HCT116 (cell line): ENCODE results near the gene FECH. TPM values are rescaled to one million over a fixed set of nuclear protein-coding genes. Genes with fewer than 3 reads are reported as not detected.

ENCODE experiments used
- ATAC-seq: fragments of 200-7000 bp; cut with Tn5 transposase; 2 replicates; pipeline ENCODE4 v1.9.1; 2020; ENCODE audit warnings: mild to moderate bottlenecking, moderate library complexity
- BruUV-seq: library from RNA; stranded (reverse); fragments of 400-500 nt; replicated peaks from 2 replicates; lab custom pipeline; 2021; lab: Mats Ljungman, UMichigan
- CTCF ChIA-PET: fragments of 300-600 bp; sonication (Branson Sonifier 250); formaldehyde crosslinking; loops from one replicate; lab custom pipeline; 2021; ENCODE audit warnings: antibody characterized with exemption; lab: Charles Lee
- POLR2A ChIA-PET: fragments of 300-600, 350-600 bp; sonication (Branson Sonifier 250); formaldehyde crosslinking; loops from one replicate; lab custom pipeline; 2021; ENCODE audit warnings: antibody characterized with exemption; lab: Charles Lee
- RAD21 ChIA-PET, 2 experiments: fragments of 300-600 bp; sonication (Branson Sonifier 250); formaldehyde crosslinking; loops; one replicate each; lab custom pipeline; 2023; ENCODE audit warnings: low total read pairs in 2 of 2; ENCODE audit not compliant: uncharacterized antibody in 2 of 2, unreplicated experiment in 2 of 2, low non-redundant PET in 1 of 2; lab: Charles Lee
- DNase-seq: peaks from one replicate; pipeline ENCODE4 v3.0.0-alpha.2; 2010; ENCODE audit warnings: low read depth, low spot score
- H2AFZ ChIP-seq: fragments of 200-600 bp; shearing (Covaris generic), sonication (generic); 2 replicates; pipeline ENCODE4 v1.6.1; 2017; ENCODE audit warnings: low read depth, mixed run types, mixed read lengths, antibody characterized with exemption, low read length; ENCODE audit not compliant: poor library complexity, severe bottlenecking
- H3K27ac ChIP-seq: 2 replicates; pipeline ENCODE4 v1.5.1; 2012; ENCODE audit warnings: low read depth, low read length
- H3K27me3 ChIP-seq: fragments of 200-600 bp; sonication (generic); 2 replicates; pipeline ENCODE4 v1.6.1; 2016; ENCODE audit warnings: mixed run types, low read length, mixed read lengths; ENCODE audit not compliant: insufficient read depth
- H3K36me3 ChIP-seq, 2 experiments: fragments of 200-500 bp in 1 of 2; fragments of 200-600 bp in 1 of 2; sonication (Bioruptor generic) in 1 of 2; sonication (generic) in 1 of 2; 2 replicates each; pipeline versions ENCODE4 v1.5.1 to v1.6.1; 2014 to 2016; ENCODE audit warnings: low read length in 2 of 2, inconsistent platforms in 1 of 2, mixed read lengths in 1 of 2, mixed run types in 1 of 2; ENCODE audit not compliant: insufficient read depth in 2 of 2, control insufficient read depth in 1 of 2
- H3K4me1 ChIP-seq, 2 experiments: fragments of 200-600 bp in 1 of 2; sonication (generic) in 1 of 2; 2 replicates each; pipeline versions ENCODE4 v1.5.1 to v1.6.1; 2012 to 2017; ENCODE audit warnings: low read length in 2 of 2, inconsistent platforms in 1 of 2, mild to moderate bottlenecking in 1 of 2, mixed read lengths in 1 of 2, mixed run types in 1 of 2, moderate library complexity in 1 of 2; ENCODE audit not compliant: insufficient read depth in 2 of 2, control insufficient read depth in 1 of 2
- H3K4me2 ChIP-seq: fragments of 200-600 bp; sonication (generic); 2 replicates; pipeline ENCODE4 v1.6.1; 2017; ENCODE audit warnings: mixed run types, low read length, mixed read lengths
- H3K4me3 ChIP-seq, 2 experiments: fragments of 200-600 bp in 1 of 2; sonication (generic) in 1 of 2; replicated peaks in 1 of 2; 2 replicates each; pipeline ENCODE4 v1.5.1; 2011 to 2016; ENCODE audit warnings: low read length in 2 of 2, control low read depth in 1 of 2, low read depth in 1 of 2, mild to moderate bottlenecking in 1 of 2, mixed read lengths in 1 of 2, mixed run types in 1 of 2
- H3K79me2 ChIP-seq: fragments of 200-600 bp; sonication (generic); 2 replicates; pipeline ENCODE4 v1.6.1; 2017; ENCODE audit warnings: mild to moderate bottlenecking, mixed run types, low read length, moderate library complexity, mixed read lengths; ENCODE audit not compliant: insufficient read depth
- H3K9ac ChIP-seq: fragments of 200-600 bp; sonication (generic); 2 replicates; pipeline ENCODE4 v1.6.1; 2016; ENCODE audit warnings: low read length, mixed read lengths
- H3K9me2 ChIP-seq: fragments of 200-600 bp; sonication (generic), shearing (Covaris generic); 2 replicates; pipeline ENCODE4 v1.6.1; 2017; ENCODE audit warnings: mixed run types, mild to moderate bottlenecking, moderate library complexity; ENCODE audit not compliant: insufficient read depth
- H3K9me3 ChIP-seq, 2 experiments: fragments of 200-500 bp in 1 of 2; fragments of 200-600 bp in 1 of 2; sonication (Bioruptor generic) in 1 of 2; sonication (generic) in 1 of 2; 2 replicates each; pipeline ENCODE4 v1.6.1; 2014 to 2017; ENCODE audit warnings: low read length in 2 of 2, mixed read lengths in 2 of 2, inconsistent platforms in 1 of 2, low read depth in 1 of 2, mild to moderate bottlenecking in 1 of 2, mixed run types in 1 of 2, moderate library complexity in 1 of 2; ENCODE audit not compliant: control insufficient read depth in 1 of 2, insufficient read depth in 1 of 2
- H4K20me1 ChIP-seq: fragments of 200-600 bp; sonication (generic), shearing (Covaris generic); 2 replicates; pipeline ENCODE4 v1.6.1; 2017; ENCODE audit warnings: mixed run types, mild to moderate bottlenecking, moderate library complexity; ENCODE audit not compliant: insufficient read depth
- CBX3 ChIP-seq: IDR thresholded peaks from 2 replicates; pipeline ENCODE4 v1.6.1; 2012; ENCODE audit warnings: low read depth
- ELF1 ChIP-seq: IDR thresholded peaks from 2 replicates; pipeline ENCODE4 v1.6.1; 2012; ENCODE audit warnings: low read depth, borderline replicate concordance
- EZH2 ChIP-seq: fragments of 200-600 bp; sonication (generic); IDR thresholded peaks from 2 replicates; pipeline ENCODE4 v1.6.1; 2017; ENCODE audit warnings: antibody characterized with exemption, mixed run types
- EZH2phosphoT487 ChIP-seq: fragments of 200-600 bp; IDR thresholded peaks from 2 replicates; pipeline ENCODE4 v1.6.1; 2018; ENCODE audit warnings: antibody characterized with exemption, borderline replicate concordance
- FOSL1 ChIP-seq: IDR thresholded peaks from 2 replicates; pipeline ENCODE4 v1.6.1; 2012; ENCODE audit warnings: low read depth
- JUND ChIP-seq: IDR thresholded peaks from 2 replicates; pipeline ENCODE4 v1.6.1; 2012
- SP1 ChIP-seq: IDR thresholded peaks from 2 replicates; pipeline ENCODE4 v1.6.1; 2012; ENCODE audit warnings: low read depth
- ZFX ChIP-seq: fragments of 450-650 bp; IDR thresholded peaks from 2 replicates; pipeline ENCODE4 v1.6.1; 2017
- intact Hi-C: fragments of 100-400 bp; cut with micrococcal nuclease; formaldehyde crosslinking; loops from 2 replicates; pipeline ENCODE4 v1.10.0; 2022
- total RNA-seq: library from RNA; stranded (reverse); gene quantifications from one replicate; pipeline ENCODE4 v1.2.1, GENCODE V29; 2021; ENCODE audit not compliant: unreplicated experiment
- TF ChIP-seq, protein P1 (sequence below): IDR thresholded peaks from 2 replicates; pipeline ENCODE4 v1.6.1; 2012; ENCODE audit warnings: low read depth
- TF ChIP-seq, protein P2 (sequence below), 3 experiments: fragments of 200-600 bp in 1 of 3; sonication (generic) in 1 of 3; IDR thresholded peaks in 2 of 3; conservative IDR thresholded peaks in 1 of 3; 2 replicates each; pipeline ENCODE4 v1.5.1; 2012 to 2017; ENCODE audit warnings: low read depth in 2 of 3, low read length in 2 of 3, antibody characterized with exemption in 1 of 3, borderline replicate concordance in 1 of 3, control low read depth in 1 of 3, mild to moderate bottlenecking in 1 of 3, mixed read lengths in 1 of 3, mixed run types in 1 of 3, moderate library complexity in 1 of 3; ENCODE audit not compliant: insufficient read depth in 1 of 3
- TF ChIP-seq, protein P3 (sequence below): IDR thresholded peaks from 2 replicates; pipeline ENCODE4 v1.6.1; 2012
- TF ChIP-seq, protein P4 (sequence below): IDR thresholded peaks from 2 replicates; pipeline ENCODE4 v1.6.1; 2012
- TF ChIP-seq, protein P5 (sequence below): IDR thresholded peaks from 2 replicates; pipeline ENCODE4 v1.6.1; 2011; ENCODE audit warnings: mild to moderate bottlenecking, low read length, moderate library complexity; ENCODE audit not compliant: insufficient replicate concordance; ENCODE audit errors: extremely low read depth

Gene FECH
- total RNA-seq, 1 experiment from 2014 or later: 42.7 TPM

DNA sequence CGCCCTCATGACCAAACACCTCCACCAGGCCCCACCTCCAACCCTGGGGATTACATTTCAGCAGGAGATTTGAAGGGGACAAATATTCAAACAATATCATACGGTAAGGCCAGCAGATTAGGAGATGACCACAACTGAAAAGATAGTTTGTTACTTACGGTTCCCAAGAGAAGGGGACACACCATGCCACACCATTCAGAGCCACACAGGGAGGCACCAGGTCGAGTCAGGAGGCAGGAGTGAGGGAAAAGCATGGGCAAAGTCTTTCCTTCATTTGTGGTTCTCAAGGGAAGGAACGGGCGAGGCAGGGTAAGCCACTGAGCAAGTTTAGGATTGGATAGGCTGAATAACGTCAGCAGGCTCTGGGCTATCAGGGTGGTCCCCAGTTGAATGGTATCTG is 57.4 kb downstream of the FECH start:
- H3K27ac ChIP-seq: no peak overlapping the region
- H3K4me3 ChIP-seq: no peak overlapping the region
- ChIA-PET RAD21 (no interaction called here), POLR2A (no interaction called here), CTCF (no interaction called here)
- no peak for TF ChIP-seq CBX3
- TF ChIP-seq SP1: no peak
- no peak for TF ChIP-seq EZH2phosphoT487
- TF ChIP-seq, protein P1, sequence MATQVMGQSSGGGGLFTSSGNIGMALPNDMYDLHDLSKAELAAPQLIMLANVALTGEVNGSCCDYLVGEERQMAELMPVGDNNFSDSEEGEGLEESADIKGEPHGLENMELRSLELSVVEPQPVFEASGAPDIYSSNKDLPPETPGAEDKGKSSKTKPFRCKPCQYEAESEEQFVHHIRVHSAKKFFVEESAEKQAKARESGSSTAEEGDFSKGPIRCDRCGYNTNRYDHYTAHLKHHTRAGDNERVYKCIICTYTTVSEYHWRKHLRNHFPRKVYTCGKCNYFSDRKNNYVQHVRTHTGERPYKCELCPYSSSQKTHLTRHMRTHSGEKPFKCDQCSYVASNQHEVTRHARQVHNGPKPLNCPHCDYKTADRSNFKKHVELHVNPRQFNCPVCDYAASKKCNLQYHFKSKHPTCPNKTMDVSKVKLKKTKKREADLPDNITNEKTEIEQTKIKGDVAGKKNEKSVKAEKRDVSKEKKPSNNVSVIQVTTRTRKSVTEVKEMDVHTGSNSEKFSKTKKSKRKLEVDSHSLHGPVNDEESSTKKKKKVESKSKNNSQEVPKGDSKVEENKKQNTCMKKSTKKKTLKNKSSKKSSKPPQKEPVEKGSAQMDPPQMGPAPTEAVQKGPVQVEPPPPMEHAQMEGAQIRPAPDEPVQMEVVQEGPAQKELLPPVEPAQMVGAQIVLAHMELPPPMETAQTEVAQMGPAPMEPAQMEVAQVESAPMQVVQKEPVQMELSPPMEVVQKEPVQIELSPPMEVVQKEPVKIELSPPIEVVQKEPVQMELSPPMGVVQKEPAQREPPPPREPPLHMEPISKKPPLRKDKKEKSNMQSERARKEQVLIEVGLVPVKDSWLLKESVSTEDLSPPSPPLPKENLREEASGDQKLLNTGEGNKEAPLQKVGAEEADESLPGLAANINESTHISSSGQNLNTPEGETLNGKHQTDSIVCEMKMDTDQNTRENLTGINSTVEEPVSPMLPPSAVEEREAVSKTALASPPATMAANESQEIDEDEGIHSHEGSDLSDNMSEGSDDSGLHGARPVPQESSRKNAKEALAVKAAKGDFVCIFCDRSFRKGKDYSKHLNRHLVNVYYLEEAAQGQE: no peak
- no peak for TF ChIP-seq ELF1
- TF ChIP-seq FOSL1: no peak
- no peak for TF ChIP-seq JUND
- no peak for TF ChIP-seq EZH2
- TF ChIP-seq, protein P2, sequence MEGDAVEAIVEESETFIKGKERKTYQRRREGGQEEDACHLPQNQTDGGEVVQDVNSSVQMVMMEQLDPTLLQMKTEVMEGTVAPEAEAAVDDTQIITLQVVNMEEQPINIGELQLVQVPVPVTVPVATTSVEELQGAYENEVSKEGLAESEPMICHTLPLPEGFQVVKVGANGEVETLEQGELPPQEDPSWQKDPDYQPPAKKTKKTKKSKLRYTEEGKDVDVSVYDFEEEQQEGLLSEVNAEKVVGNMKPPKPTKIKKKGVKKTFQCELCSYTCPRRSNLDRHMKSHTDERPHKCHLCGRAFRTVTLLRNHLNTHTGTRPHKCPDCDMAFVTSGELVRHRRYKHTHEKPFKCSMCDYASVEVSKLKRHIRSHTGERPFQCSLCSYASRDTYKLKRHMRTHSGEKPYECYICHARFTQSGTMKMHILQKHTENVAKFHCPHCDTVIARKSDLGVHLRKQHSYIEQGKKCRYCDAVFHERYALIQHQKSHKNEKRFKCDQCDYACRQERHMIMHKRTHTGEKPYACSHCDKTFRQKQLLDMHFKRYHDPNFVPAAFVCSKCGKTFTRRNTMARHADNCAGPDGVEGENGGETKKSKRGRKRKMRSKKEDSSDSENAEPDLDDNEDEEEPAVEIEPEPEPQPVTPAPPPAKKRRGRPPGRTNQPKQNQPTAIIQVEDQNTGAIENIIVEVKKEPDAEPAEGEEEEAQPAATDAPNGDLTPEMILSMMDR (IDR thresholded peaks at IDR 0.05 in 2 of 3, conservative IDR thresholded peaks at IDR 0.05 in 1 of 3; ENCODE audit: borderline replicate concordance in 1 of 3, insufficient read depth in 1 of 3, low read depth in 2 of 3, low read length in 2 of 3): no peak
- no peak for TF ChIP-seq ZFX
- TF ChIP-seq, protein P3, sequence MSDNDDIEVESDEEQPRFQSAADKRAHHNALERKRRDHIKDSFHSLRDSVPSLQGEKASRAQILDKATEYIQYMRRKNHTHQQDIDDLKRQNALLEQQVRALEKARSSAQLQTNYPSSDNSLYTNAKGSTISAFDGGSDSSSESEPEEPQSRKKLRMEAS: no peak
- TF ChIP-seq, protein P4, sequence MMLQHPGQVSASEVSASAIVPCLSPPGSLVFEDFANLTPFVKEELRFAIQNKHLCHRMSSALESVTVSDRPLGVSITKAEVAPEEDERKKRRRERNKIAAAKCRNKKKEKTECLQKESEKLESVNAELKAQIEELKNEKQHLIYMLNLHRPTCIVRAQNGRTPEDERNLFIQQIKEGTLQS: no peak
- TF ChIP-seq, protein P5, sequence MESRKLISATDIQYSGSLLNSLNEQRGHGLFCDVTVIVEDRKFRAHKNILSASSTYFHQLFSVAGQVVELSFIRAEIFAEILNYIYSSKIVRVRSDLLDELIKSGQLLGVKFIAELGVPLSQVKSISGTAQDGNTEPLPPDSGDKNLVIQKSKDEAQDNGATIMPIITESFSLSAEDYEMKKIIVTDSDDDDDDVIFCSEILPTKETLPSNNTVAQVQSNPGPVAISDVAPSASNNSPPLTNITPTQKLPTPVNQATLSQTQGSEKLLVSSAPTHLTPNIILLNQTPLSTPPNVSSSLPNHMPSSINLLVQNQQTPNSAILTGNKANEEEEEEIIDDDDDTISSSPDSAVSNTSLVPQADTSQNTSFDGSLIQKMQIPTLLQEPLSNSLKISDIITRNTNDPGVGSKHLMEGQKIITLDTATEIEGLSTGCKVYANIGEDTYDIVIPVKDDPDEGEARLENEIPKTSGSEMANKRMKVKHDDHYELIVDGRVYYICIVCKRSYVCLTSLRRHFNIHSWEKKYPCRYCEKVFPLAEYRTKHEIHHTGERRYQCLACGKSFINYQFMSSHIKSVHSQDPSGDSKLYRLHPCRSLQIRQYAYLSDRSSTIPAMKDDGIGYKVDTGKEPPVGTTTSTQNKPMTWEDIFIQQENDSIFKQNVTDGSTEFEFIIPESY: no peak
- intact Hi-C loops: no loop called here
- H3K4me1 ChIP-seq: no peaks in the 10 kb centered on the region
- no peaks in the 10 kb centered on the region for H3K36me3 ChIP-seq
- H3K27me3 ChIP-seq: no peaks in the 10 kb centered on the region
- BruUV-seq: no TSS peak
- no peaks in the 10 kb centered on the region for H3K9me2 ChIP-seq
- H3K9ac ChIP-seq: no peak overlapping the region
- ATAC-seq (no peak), DNase-seq (no peak)
- no peak overlapping the region for H3K4me2 ChIP-seq
- H3K79me2 ChIP-seq: no peaks in the 10 kb centered on the region
- no peaks in the 10 kb centered on the region for H4K20me1 ChIP-seq
- no peaks in the 10 kb centered on the region for H3K9me3 ChIP-seq
- no peak overlapping the region for H2AFZ ChIP-seq
